IgD-negative memory B cell (primary cell): ENCODE results near the gene ERC2. TPM values are rescaled to one million over a fixed set of nuclear protein-coding genes. Genes with fewer than 3 reads are reported as not detected.

Experiments used
- H3K27ac Mint-ChIP-seq, 3 donors: one replicate each; pipeline ENCODE4 v1.8.0; 2020 to 2022; ENCODE audit warnings: mild to moderate bottlenecking in 3 of 3, mixed read lengths in 3 of 3, moderate library complexity in 1 of 3
- H3K27me3 Mint-ChIP-seq: one replicate; pipeline ENCODE4 v1.8.0; 2021; ENCODE audit warnings: mixed read lengths
- H3K36me3 Mint-ChIP-seq: one replicate; pipeline ENCODE4 v1.8.0; 2020; ENCODE audit warnings: mild to moderate bottlenecking, mixed read lengths
- H3K4me1 Mint-ChIP-seq, 3 donors: one replicate each; pipeline ENCODE4 v1.8.0; 2020 to 2022; ENCODE audit warnings: mixed read lengths in 3 of 3, mild to moderate bottlenecking in 1 of 3
- H3K4me3 Mint-ChIP-seq, 4 donors: one replicate each; pipeline ENCODE4 v1.8.0; 2020 to 2022; ENCODE audit warnings: mild to moderate bottlenecking in 4 of 4, mixed read lengths in 4 of 4, moderate library complexity in 3 of 4
- H3K9me3 Mint-ChIP-seq, 3 donors: one replicate each; pipeline ENCODE4 v1.8.0; 2020 to 2021; ENCODE audit warnings: mixed read lengths in 3 of 3, mild to moderate bottlenecking in 1 of 3
- polyA plus RNA-seq: library from polyadenylated mRNA; unstranded; fragments of 300-500 nt; fragmentation: Illumina TruSeq; gene quantifications from one replicate; pipeline ENCODE4 v1.2.3, GENCODE V29; 2021

Gene ERC2
- polyA plus RNA-seq, 1 donor from 2014 or later: not detected

GRCh38 chr3:55903680-55904079 lies 564.6 kb downstream of the ERC2 start:
- Mint-ChIP-seq H3K36me3 (no peaks in the 10 kb centered on the region), H3K9me3 (peaks cover 0 to 5% (median 0%) of the 10 kb centered on the region in 3 donors), H3K4me1 (no peaks in the 10 kb centered on the region), H3K27me3 (no peaks in the 10 kb centered on the region), H3K4me3 (no peak overlapping the region), H3K27ac (no peak overlapping the region)

- no peak overlapping the region for H3K4me3 Mint-ChIP-seq
- peaks cover 0 to 3% (median 0%) of the 10 kb centered on the region in 3 donors for H3K9me3 Mint-ChIP-seq
- H3K4me1 Mint-ChIP-seq: no peaks in the 10 kb centered on the region
- no peaks in the 10 kb centered on the region for H3K27me3 Mint-ChIP-seq
- H3K36me3 Mint-ChIP-seq: no peaks in the 10 kb centered on the region
- no peak overlapping the region for H3K27ac Mint-ChIP-seq
These were observed 565.9 kb downstream of the ERC2 start for GRCh38 chr3:55902221-55902900.

GRCh38 chr3:55899887-55900286 lies 568.4 kb downstream of the ERC2 start:
- no peaks in the 10 kb centered on the region for H3K4me1 Mint-ChIP-seq
- no peaks in the 10 kb centered on the region for H3K36me3 Mint-ChIP-seq

GRCh38 chr3:55897573-55898224 lies 570.6 kb downstream of the ERC2 start:
- H3K4me1 Mint-ChIP-seq: no peaks in the 10 kb centered on the region
- peaks cover 0 to 3% (median 1%) of the 10 kb centered on the region in 3 donors for H3K9me3 Mint-ChIP-seq
- peaks cover 2% of the 10 kb centered on the region for H3K27me3 Mint-ChIP-seq
- H3K4me3 Mint-ChIP-seq: no peak overlapping the region
- no peaks in the 10 kb centered on the region for H3K36me3 Mint-ChIP-seq
- H3K27ac Mint-ChIP-seq: no peak overlapping the region

More at GRCh38 chr3:55899887-55900286, 568.4 kb downstream of the ERC2 start:
- no peaks in the 10 kb centered on the region for H3K9me3 Mint-ChIP-seq
- no peak overlapping the region for H3K27ac Mint-ChIP-seq
- H3K4me3 Mint-ChIP-seq: no peak overlapping the region
- peaks cover 2% of the 10 kb centered on the region for H3K27me3 Mint-ChIP-seq

GRCh38 chr3:55895897-55896566 lies 572.2 kb downstream of the ERC2 start:
- H3K27me3 Mint-ChIP-seq: peaks cover 2% of the 10 kb centered on the region
- H3K27ac Mint-ChIP-seq: no peak overlapping the region
- H3K4me1 Mint-ChIP-seq: no peaks in the 10 kb centered on the region
- H3K4me3 Mint-ChIP-seq: no peak overlapping the region
- H3K36me3 Mint-ChIP-seq: no peaks in the 10 kb centered on the region
- peaks cover 0 to 3% (median 1%) of the 10 kb centered on the region in 3 donors for H3K9me3 Mint-ChIP-seq

- peaks cover 2% of the 10 kb centered on the region for H3K27me3 Mint-ChIP-seq
- H3K9me3 Mint-ChIP-seq: peaks cover 0 to 3% (median 1%) of the 10 kb centered on the region in 3 donors
- no peaks in the 10 kb centered on the region for H3K36me3 Mint-ChIP-seq
- H3K4me1 Mint-ChIP-seq: no peaks in the 10 kb centered on the region
- H3K4me3 Mint-ChIP-seq: no peak overlapping the region
- H3K27ac Mint-ChIP-seq: no peak overlapping the region
These were observed 573.7 kb downstream of the ERC2 start for GRCh38 chr3:55894605-55895004.

- Mint-ChIP-seq H3K27me3 (peaks cover 2% of the 10 kb centered on the region), H3K36me3 (no peaks in the 10 kb centered on the region), H3K4me1 (no peaks in the 10 kb centered on the region), H3K27ac (no peak overlapping the region), H3K9me3 (peaks cover 0 to 3% (median 1%) of the 10 kb centered on the region in 3 donors), H3K4me3 (no peak overlapping the region)
These were observed 575.1 kb downstream of the ERC2 start for GRCh38 chr3:55893045-55893664.

GRCh38 chr3:55891106-55891505 lies 577.2 kb downstream of the ERC2 start:
- no peak overlapping the region for H3K27ac Mint-ChIP-seq
- peaks cover 2% of the 10 kb centered on the region for H3K27me3 Mint-ChIP-seq
- H3K4me3 Mint-ChIP-seq: no peak overlapping the region
- H3K4me1 Mint-ChIP-seq: no peaks in the 10 kb centered on the region
- H3K9me3 Mint-ChIP-seq: peaks cover 0 to 3% (median 1%) of the 10 kb centered on the region in 3 donors
- no peaks in the 10 kb centered on the region for H3K36me3 Mint-ChIP-seq

GRCh38 chr3:55888282-55888885 lies 579.9 kb downstream of the ERC2 start:
- Mint-ChIP-seq H3K36me3 (no peaks in the 10 kb centered on the region), H3K27ac (no peak overlapping the region), H3K9me3 (peaks cover 0 to under 1% (median 0%) of the 10 kb centered on the region in 3 donors), H3K4me1 (no peaks in the 10 kb centered on the region), H3K27me3 (no peaks in the 10 kb centered on the region), H3K4me3 (no peak overlapping the region)

GRCh38 chr3:55885721-55886120 lies 582.5 kb downstream of the ERC2 start:
- Mint-ChIP-seq H3K4me3 (no peak overlapping the region), H3K9me3 (no peaks in the 10 kb centered on the region), H3K27ac (no peak overlapping the region), H3K36me3 (no peaks in the 10 kb centered on the region), H3K4me1 (no peaks in the 10 kb centered on the region), H3K27me3 (no peaks in the 10 kb centered on the region)

- Mint-ChIP-seq H3K27ac (no peak overlapping the region), H3K4me3 (no peak overlapping the region), H3K4me1 (no peaks in the 10 kb centered on the region), H3K27me3 (peaks cover under 1% of the 10 kb centered on the region), H3K9me3 (no peaks in the 10 kb centered on the region), H3K36me3 (no peaks in the 10 kb centered on the region)
These were observed 583.6 kb downstream of the ERC2 start for GRCh38 chr3:55884491-55885285.

GRCh38 chr3:55884066-55884465 lies 584.2 kb downstream of the ERC2 start:
- no peaks in the 10 kb centered on the region for H3K4me1 Mint-ChIP-seq
- H3K27ac Mint-ChIP-seq: no peak overlapping the region
- no peak overlapping the region for H3K4me3 Mint-ChIP-seq
- no peaks in the 10 kb centered on the region for H3K36me3 Mint-ChIP-seq
- no peaks in the 10 kb centered on the region for H3K9me3 Mint-ChIP-seq
- H3K27me3 Mint-ChIP-seq: peaks cover 2% of the 10 kb centered on the region

- no peak overlapping the region for H3K4me3 Mint-ChIP-seq
- H3K9me3 Mint-ChIP-seq: no peaks in the 10 kb centered on the region
- no peaks in the 10 kb centered on the region for H3K4me1 Mint-ChIP-seq
- no peaks in the 10 kb centered on the region for H3K36me3 Mint-ChIP-seq
- H3K27me3 Mint-ChIP-seq: peaks cover 2% of the 10 kb centered on the region
- H3K27ac Mint-ChIP-seq: no peak overlapping the region
These were observed 586.3 kb downstream of the ERC2 start for GRCh38 chr3:55882006-55882405.

- peaks cover 2% of the 10 kb centered on the region for H3K27me3 Mint-ChIP-seq
- H3K4me3 Mint-ChIP-seq: no peak overlapping the region
- no peak overlapping the region for H3K27ac Mint-ChIP-seq
- H3K9me3 Mint-ChIP-seq: no peaks in the 10 kb centered on the region
- H3K36me3 Mint-ChIP-seq: no peaks in the 10 kb centered on the region
- H3K4me1 Mint-ChIP-seq: no peaks in the 10 kb centered on the region
These were observed 587.9 kb downstream of the ERC2 start for GRCh38 chr3:55880357-55880756.
